CD4-positive, alpha-beta T cell treated with Interleukin-21 for 1 hour (primary cell): ENCODE results near the gene ULBP3.
"Not testable (repeated sequence)": the region's sequence is repeated elsewhere in the genome, so short reads cannot be mapped to it uniquely, and the experiment has no call there.

ENCODE experiments used
- DNase-seq: peaks from one replicate; pipeline ENCODE4 v3.0.0-alpha.2; 2020

ULBP3 gene

DNA sequence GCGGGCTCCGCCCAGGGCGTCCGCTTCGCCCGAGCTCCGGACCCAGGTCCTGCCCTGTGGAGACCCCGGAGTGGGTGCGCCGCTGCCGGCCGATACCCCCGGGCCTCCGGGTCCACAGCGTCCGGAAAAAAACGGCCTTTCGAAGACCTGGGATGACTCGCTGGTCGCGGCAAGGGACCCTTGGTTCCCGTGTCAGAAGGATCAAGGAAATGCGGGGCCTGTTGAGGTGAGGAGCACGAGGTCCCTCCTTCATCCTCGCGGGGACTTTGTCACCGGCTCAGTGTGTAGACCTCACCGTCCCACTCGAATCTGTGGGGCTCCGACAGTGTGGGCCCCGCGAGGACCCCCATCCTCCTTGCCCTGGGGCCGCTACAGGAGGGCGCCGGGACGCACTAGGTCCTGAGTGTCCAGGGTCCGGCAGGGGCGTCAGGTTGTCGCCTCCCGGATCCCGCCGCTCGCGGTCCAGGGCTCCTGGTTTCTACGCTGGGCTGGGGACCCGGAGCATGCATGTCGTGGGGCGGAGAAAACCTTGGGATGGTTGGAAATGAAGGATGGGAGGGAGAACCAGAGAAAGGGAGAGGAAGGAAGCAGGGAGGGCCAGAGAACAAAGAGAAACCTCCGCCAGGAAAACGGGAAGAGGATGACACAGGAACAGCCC, 54.2 kb downstream of the ULBP3 start:
- DNase-seq, result not testable (repeated sequence)

DNA sequence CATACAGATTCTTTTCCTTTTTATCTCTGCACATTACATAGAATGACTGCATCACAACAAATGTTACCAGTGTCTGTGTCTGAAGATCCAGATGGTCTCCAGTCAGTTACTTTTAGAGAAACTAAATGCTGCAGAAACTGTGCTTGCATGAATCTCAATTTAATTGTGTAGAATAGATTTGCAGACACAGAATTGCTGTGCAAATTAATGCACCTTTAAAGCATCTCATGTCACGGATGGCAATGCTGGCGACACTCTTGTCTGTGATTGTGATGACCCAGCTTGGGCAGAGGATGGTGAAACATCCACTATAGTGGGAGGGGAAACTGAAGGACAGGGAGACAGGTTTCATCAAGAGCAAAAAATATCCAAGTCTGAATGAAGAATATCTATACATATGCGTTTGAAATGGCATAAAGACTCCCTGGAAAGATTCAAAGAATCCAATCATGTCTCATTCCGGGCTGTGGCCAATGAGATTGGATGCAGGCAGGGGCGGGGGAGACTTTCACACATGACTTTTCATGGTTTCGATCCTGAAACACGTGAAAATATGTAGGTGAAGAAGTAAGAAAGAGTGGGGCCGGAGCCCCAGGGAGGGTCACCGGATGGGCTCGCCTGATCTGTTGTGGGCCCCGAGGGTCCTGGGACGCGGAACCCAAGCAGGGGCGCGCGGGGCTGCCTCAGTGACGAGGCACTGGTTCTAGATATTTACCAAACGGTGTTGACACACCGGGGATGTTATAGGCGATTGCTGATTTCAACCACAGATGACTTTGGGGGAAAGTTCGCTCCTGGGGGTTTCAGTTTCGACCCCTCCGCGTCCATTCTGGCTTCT, 54.9 kb downstream of the ULBP3 start:
- not testable (repeated sequence) for DNase-seq

DNA sequence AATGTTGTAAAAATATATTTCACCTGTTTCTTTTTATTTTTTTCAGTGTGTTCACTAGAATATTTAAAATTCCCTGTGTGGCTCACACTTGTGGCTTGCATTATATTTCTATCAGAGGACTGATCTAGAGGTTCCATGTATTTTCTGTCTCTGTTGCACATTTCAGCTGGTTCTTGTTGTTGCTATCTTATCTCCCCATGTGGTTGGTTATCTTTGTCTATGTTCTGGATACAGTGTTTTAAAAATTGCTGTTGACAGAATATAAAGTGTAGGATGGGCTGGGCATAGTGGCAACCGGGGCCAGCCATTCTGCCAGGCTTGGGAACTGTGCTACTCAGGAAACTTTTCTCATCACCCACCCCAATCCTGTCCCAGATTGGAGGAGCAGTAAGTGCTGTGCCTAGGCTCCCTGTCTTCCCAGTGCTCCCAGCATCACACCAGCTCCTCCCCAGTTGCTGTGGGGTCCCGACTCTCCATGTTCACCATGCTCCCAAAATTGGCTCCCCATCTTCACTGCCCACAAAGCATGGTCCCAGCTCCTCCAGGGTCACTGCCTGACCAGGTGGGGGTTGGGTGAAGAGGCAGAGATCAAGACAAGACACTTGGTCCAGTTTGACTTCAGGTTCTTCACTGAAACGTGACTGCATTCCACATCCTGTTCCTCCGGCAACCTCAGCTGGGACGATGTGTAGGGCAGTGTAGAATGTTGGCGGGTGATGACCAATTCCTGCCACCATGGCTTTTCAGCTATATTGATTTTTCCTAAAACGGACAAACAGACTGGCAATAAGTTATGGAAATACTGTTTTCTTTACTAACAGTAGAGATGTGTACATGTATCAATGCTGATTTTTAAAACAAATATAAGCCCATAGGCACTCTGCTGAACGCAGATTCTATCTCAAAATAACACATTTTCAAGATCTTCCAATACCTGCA, 55.8 kb downstream of the ULBP3 start:
- not testable (repeated sequence) for DNase-seq
